HG02798 (cell line): Measurements from ENCODE around the gene KIF17.
A peak's percentile ranks its signal among the peaks of the same experiment; 100 is the strongest.

Source experiments
- ATAC-seq: cut with Tn5 transposase; IDR thresholded peaks from one replicate; pipeline ENCODE4 v1.9.1; 2021; ENCODE audit warnings: mild to moderate bottlenecking; ENCODE audit not compliant: unreplicated experiment, poor library complexity

Gene KIF17

DNA sequence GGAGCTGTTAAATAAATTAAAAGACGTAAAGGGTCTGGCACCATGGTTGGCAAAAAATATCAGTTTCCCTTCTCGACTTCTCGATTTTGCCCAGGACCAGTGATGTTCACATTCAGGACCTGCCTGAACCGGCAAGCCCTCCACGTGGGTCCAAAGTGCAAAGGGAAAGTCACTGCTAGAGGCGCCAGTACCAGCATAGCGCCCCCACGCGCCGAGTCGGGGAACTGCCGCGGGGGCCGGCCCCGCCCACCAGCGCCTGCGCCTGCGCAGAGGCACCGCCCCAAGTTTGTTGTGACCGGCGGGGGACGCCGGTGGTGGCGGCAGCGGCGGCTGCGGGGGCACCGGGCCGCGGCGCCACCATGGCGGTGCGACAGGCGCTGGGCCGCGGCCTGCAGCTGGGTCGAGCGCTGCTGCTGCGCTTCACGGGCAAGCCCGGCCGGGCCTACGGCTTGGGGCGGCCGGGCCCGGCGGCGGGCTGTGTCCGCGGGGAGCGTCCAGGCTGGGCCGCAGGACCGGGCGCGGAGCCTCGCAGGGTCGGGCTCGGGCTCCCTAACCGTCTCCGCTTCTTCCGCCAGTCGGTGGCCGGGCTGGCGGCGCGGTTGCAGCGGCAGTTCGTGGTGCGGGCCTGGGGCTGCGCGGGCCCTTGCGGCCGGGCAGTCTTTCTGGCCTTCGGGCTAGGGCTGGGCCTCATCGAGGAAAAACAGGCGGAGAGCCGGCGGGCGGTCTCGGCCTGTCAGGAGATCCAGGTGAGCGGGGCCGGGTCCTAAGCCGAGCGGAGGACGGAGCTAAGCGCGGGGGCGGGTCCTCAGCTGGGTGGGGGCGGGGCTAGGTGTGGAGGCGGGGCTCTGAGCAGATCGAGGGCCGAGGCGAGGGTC, 84.4 kb downstream of the KIF17 start, which contains the start of gene PINK1:
Gene PINK1, plus strand, starts transcription at position 269 of the 875 bp plus-strand sequence. Its CDS starts 91 bp downstream, at position 360.
- ATAC-seq, result peak; percentile 76

DNA sequence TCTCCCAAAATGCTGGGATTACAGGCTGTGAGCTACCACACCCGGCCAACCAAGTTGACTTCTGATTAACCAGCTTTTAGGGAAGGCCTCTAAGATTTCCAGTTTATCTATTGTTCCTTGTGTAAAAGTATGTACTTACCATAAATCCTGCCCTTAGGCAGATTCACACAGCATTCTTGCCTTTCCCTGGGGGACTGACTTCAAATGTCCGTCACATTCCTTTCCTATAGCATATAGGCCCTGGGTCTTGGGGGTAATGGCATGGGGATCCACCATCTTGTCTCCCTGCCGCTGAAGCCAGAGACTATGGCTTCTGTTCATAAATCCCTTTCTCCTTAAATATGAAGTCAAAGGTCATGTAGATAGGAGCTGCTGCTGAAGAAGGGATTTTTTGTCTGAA, 85.4 kb downstream of the KIF17 start:
- ATAC-seq, result no peak

DNA sequence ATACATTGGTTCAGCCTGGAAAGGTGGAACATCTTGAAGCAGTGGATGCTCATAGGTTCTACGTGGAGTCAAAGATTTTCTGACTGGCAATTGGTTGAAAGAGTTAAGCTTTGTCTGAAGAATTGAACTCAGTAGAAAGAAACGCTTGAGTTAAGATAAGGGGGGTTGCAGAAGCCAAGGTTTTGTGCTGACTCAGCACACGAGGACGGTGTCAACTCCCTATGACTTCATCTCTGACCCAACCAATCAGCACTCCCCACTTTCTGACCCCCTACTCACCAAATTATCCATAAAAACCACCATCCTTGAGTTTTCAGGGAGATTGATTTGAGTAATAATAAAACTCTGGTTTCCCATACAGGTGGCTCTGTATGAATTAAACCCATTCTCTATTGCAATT, 87.1 kb downstream of the KIF17 start:
- ATAC-seq, result no peak

DNA sequence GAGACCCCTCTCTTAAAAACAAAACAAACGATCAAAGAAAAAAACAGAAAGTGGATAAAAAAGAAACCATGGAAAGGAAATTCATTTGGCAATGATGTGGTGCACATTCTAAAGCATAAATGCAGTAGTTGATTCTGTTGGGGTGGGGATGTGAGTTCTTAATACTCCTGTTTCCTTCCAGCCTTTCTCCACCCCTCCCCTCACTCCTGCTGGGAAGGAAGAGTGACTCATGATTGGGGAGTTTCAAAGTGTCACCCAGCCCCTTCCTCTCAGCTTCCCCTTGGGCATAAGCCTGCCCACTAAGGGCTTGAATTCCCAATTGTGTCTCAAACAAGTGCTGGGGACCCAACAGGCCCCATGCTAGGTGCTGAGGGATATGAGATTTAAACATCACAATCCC, 91.3 kb downstream of the KIF17 start:
- no peak for ATAC-seq

DNA sequence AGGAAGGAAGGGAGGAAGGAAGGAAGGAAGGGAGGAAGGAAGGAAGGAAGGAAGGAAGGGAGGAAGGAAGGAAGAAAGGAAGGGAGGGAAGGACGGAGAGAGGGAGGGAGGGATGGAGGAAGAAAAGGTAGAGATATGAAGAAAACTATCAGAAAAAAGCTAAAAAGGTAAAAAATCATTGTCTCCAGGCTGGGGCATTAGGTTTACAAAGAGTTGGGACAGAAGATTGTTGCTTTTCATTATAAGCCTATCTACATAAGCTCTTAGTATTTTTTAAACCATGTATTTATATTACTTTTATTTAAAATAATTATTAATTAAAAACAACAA, 91.7 kb downstream of the KIF17 start:
- no peak for ATAC-seq

DNA sequence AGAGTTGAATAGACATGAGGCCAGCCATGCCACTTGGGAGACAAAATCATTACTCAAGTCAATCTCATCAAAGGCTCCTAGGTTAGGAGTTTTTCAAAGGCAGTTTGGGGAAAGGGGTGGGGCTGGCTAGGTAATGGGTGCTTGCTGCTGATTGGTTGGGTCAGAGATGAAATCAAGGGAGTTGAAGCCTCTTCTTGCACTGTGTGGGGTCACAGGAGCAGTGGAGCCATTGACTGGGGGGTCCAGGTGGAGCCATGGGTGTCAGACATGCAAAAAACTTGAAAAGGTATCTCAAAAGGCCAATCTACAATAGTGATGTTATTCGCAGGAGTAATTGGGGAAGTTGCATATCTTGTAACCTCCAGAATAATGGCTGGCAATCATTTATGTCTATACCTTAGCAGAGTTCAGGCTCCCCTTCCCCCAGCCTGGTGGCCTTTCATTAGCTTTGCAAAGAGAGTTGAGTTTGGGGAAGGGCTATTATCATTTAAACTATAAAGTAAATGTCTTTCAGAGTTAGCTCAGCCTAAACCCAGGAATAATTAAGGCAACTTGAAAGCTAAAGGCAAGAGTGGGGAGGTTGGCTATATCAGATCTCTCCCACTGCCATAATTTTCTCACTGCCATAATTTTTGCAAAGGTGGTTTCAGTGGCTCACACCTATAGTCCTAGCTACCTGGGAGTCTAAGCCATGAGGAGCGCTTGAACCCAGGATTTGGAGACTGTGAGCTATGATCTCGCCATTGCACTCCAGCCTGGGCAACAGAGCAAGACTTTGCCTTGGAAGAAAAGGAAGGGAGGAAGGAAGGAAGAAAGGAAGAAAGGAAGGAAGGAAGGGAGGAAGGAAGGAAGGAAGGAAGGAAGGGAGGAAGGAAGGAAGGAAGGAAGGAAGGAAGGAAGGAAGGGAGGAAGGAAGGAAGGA, 92.4 kb downstream of the KIF17 start:
- no peak for ATAC-seq

DNA sequence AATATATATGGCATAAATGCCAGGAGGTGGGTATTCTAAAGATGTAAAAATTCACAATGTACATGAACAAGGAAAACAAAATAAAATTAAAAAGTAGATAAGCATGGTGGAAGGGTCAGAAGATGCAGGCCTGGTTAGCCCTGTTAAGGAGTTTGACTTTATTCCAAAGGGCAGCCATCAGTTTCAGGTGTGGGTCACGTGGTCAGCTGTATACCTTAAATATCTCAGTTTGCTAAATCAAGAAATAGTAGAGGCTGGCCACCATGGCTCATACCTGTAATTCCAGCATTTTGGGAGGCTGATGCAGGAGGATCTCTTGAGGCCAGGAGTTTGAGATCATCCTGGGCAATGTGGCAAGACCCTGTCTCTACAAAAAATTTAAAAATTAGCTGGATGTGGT, 93.1 kb downstream of the KIF17 start:
- no peak for ATAC-seq

DNA sequence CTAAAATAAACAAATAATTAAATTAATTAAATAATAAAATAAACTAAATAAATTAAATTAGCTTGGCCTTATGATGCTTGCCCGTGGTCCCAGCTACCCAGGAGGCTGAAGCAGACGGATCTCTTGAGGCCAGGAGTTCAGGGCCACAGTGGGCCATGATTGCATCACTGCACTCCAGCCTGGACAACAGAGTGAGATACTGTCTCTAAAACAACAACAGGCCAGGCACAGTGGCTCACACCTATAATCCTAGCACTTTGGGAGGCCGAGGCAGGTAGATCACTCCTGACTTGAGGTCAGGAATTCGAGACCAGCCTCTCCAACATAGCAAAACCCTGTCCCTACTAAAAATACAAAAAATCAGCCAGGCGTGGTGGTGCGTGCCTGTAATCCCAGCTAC, 96.8 kb downstream of the KIF17 start:
- no peak for ATAC-seq

DNA sequence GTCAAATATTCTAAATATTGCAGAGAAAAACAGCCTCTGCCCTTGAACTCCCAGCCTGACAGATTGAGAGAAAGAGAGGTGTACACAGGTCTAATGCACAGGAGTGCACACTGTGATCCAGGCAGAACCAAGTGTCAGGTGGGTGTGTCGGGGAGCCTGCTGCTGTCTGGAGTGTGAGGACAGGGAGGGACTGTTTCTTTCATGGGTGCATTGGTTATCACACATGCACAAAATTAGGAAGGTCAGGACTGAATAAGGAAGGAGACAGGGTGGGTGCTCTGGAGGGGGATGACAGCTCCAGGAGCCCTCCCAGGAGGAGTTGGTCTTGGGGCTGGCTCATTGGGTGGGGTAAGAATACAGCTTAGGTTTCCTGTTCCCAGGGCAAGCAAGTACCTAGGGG, 97.8 kb downstream of the KIF17 start:
- ATAC-seq, result no peak

DNA sequence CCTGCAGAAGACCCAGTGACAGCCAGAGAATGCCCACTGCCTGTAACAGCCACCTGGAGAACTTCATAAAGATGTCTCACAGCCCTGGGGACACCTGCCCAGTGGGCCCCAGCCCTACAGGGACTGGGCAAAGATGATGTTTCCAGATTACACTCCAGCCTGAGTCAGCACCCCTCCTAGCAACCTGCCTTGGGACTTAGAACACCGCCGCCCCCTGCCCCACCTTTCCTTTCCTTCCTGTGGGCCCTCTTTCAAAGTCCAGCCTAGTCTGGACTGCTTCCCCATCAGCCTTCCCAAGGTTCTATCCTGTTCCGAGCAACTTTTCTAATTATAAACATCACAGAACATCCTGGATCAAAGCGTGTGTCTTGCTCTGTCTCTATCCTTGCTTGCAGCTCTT, 99.3 kb downstream of the KIF17 start:
- no peak for ATAC-seq

DNA sequence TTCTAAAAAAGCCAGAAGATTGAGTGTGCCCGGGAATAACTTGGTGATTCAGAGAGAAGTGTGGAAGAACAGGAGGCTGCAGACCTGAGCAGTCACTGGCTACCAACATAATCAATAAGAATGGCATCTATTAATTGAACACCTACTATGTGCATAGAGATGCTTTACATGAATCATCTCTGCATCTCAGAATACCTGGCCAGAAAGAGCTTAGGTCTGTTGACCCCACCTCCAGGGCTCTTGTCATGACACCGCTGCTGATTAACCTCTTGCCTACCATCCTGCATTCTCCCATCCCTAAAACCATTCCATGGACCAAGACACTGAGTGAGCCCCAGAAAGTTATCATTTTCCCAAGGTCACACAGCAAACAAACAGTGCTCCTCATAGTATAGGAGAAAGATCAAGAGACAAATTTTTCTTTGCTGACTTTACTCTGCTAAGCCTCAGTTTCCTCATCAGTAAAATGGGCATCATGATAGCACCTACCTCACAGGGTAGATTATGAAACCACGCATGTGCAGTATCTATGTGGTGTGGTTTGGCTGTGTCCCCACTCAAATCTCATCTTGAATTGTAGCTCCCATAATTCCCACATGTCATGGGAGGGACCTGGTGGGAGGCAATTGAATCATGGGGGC, 100.8 kb downstream of the KIF17 start:
- ATAC-seq, result no peak

DNA sequence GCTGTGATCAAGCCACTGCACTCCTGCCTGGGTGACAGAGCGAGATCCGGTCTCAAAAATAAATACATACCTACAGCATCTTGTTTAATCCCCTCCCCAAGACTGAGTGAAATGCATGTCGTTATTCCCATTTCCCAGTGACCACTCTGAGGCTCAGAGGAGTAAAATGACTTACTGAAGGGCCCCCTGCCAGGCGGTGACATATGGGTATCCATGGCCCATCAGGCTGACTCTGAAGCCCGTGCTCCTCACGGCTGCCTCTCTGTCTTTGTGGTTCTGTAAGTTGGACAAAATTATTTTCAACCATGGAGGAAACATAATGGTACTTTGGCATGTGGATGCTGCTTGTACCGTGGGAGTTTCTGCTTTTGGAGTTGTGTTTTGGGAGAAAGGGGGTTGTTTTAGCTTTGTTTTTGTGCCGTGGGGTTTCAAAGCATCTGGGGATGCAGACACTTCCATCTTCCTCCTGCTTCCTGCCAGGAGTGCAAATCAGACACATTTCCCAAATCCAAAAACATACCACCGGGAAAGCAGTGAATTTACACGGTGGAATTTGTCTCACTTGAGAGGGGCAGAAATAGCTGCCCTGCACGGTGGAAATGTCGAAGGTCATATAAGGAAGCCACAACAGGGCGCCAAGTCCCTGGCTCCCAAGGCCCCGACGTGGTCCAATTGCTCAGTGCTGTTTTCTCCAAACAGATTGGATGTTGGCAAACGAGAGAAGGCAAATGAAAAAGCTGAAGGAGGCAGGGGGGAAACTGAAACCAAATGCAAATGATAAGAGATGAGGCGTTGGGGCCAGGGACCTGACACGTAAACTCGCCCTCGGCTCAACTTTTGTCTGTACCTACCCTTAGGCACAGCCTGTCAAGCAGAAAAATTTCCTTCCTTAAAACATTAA, 101.6 kb downstream of the KIF17 start:
- peak; percentile 46 for ATAC-seq

DNA sequence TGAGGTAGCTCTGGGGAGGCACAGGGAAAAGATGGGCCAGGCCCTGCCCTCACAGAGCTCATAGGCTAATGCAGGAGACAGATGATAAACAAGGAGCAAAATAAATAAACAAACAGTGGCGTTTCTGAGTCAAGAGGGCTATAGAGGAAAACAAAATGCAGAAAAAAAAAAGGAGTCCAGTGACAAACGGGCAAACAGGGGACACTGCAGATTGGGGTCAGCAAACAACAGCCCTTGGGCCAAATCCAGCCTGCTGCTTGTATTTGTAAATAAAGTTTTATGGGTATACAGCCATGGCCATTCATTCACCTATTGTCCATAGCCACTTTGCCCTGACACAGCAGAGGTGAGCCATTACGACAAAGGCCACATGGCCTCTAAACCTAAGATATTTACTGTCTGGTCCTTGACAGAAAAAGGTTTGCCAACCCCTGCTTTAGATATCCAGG, 103.7 kb downstream of the KIF17 start:
- no peak for ATAC-seq
